SK-N-MC (cell line): ENCODE results near the gene NUDT22.
A peak's percentile ranks its signal among the peaks of the same experiment; 100 is the strongest.

Experiments used
- DNase-seq: peaks from one replicate; pipeline ENCODE4 v3.0.0-alpha.2; 2011; ENCODE audit warnings: low read depth, low spot score
- H3K27ac ChIP-seq: fragments of 200-600 bp; sonication (generic); 2 replicates; pipeline ENCODE4 v1.5.1; 2016; ENCODE audit warnings: mixed run types
- H3K36me3 ChIP-seq: fragments of 200-600 bp; sonication (generic); 2 replicates; pipeline ENCODE4 v1.6.1; 2017; ENCODE audit warnings: antibody characterized with exemption, low read length, mixed read lengths; ENCODE audit not compliant: insufficient read depth
- H3K4me3 ChIP-seq: fragments of 200-600 bp; sonication (generic); 2 replicates; pipeline ENCODE4 v1.5.1; 2016
- H3K9ac ChIP-seq: fragments of 200-600 bp; sonication (generic); 2 replicates; pipeline ENCODE4 v1.8.0; 2017; ENCODE audit warnings: mixed run types, mixed read lengths; ENCODE audit not compliant: insufficient read length
- H3K9me3 ChIP-seq: fragments of 200-600 bp; sonication (generic); 2 replicates; pipeline ENCODE4 v1.6.1; 2017; ENCODE audit warnings: low read depth, mild to moderate bottlenecking, antibody characterized with exemption, low read length, moderate library complexity, mixed read lengths
- EZH2 ChIP-seq: fragments of 200-600 bp; sonication (generic); IDR thresholded peaks from one replicate; pipeline ENCODE4 v1.6.1; 2017; ENCODE audit warnings: antibody characterized with exemption
- FOXP2 ChIP-seq: optimal IDR thresholded peaks from 2 replicates; pipeline ENCODE3; 2011; ENCODE audit warnings: mild to moderate bottlenecking, moderate library complexity; ENCODE audit not compliant: insufficient read depth; ENCODE audit errors: extremely low read length, control extremely low read depth
- POLR2AphosphoS5 ChIP-seq: IDR thresholded peaks from 2 replicates; pipeline ENCODE4 v1.6.1; 2012; ENCODE audit warnings: mild to moderate bottlenecking, low read depth, low read length, borderline replicate concordance

The NUDT22 gene

GRCh38 chr11:64246871-64247728, 21.0 kb downstream of the NUDT22 start, which contains the start of gene PPP1R14B:
Gene PPP1R14B, minus strand, starts transcription at chr11:64246943. Its CDS starts 270 bp downstream, at chr11:64246673.
- Histone ChIP-seq H3K9ac (peak within 1 kb of the TSS; percentile 92), H3K36me3 (peaks cover 4% of the 10 kb centered on the region; the same call in 1 of the 2 replicates), H3K27ac (peak within 1 kb of the TSS; percentile 87), H3K4me3 (peak within 1 kb of the TSS; percentile 99), H3K9me3 (no peaks in the 10 kb centered on the region)
- TF ChIP-seq EZH2 (no peak), POLR2AphosphoS5 (peak; percentile 59; the same call in 1 of the 2 replicates)
- no peak for DNase-seq

- H3K4me3 ChIP-seq, result no peak overlapping the region
- H3K9me3 ChIP-seq, result no peaks in the 10 kb centered on the region
- peaks cover 4% of the 10 kb centered on the region; the same call in 1 of the 2 replicates for H3K36me3 ChIP-seq
- peak overlapping the region; percentile 37 for H3K9ac ChIP-seq
- H3K27ac ChIP-seq, result peak overlapping the region; percentile 86
- TF ChIP-seq POLR2AphosphoS5 (no peak; the same call in 1 of the 2 replicates), FOXP2 (no peak), EZH2 (no peak)
- DNase-seq, result no peak
These were observed 21.9 kb downstream of the NUDT22 start for GRCh38 chr11:64247729-64248531.

- no peak overlapping the region for H3K4me3 ChIP-seq
- TF ChIP-seq POLR2AphosphoS5 (no peak), FOXP2 (no peak), EZH2 (no peak)
These were observed 22.5 kb downstream of the NUDT22 start for GRCh38 chr11:64248578-64248977.

GRCh38 chr11:64249038-64249437, 23.0 kb downstream of the NUDT22 start:
- DNase-seq, result no peak
- no peak overlapping the region for H3K4me3 ChIP-seq
- peaks cover 3% of the 10 kb centered on the region; the same call in 1 of the 2 replicates for H3K36me3 ChIP-seq
- H3K9me3 ChIP-seq, result no peaks in the 10 kb centered on the region
- no peak overlapping the region for H3K27ac ChIP-seq
- TF ChIP-seq FOXP2 (no peak), EZH2 (no peak), POLR2AphosphoS5 (no peak)
- no peak overlapping the region for H3K9ac ChIP-seq

More at GRCh38 chr11:64248578-64248977, 22.5 kb downstream of the NUDT22 start:
- no peak overlapping the region for H3K9ac ChIP-seq
- H3K27ac ChIP-seq, result peak overlapping the region; percentile 86; the same call in 1 of the 2 replicates
- DNase-seq, result no peak
- peaks cover 4% of the 10 kb centered on the region; the same call in 1 of the 2 replicates for H3K36me3 ChIP-seq
- no peaks in the 10 kb centered on the region for H3K9me3 ChIP-seq

- DNase-seq, result no peak
- TF ChIP-seq EZH2 (no peak), POLR2AphosphoS5 (no peak), FOXP2 (no peak)
- H3K27ac ChIP-seq, result no peak overlapping the region
- H3K9me3 ChIP-seq, result no peaks in the 10 kb centered on the region
- H3K36me3 ChIP-seq, result no peaks in the 10 kb centered on the region; the same call in 1 of the 2 replicates
- no peak overlapping the region for H3K9ac ChIP-seq
- H3K4me3 ChIP-seq, result no peak overlapping the region
These were observed 23.7 kb downstream of the NUDT22 start for GRCh38 chr11:64249563-64250414.

- DNase-seq, result no peak
- TF ChIP-seq POLR2AphosphoS5, result no peak
- TF ChIP-seq EZH2, result no peak
These were observed 24.4 kb downstream of the NUDT22 start for GRCh38 chr11:64250415-64251015.

GRCh38 chr11:64251016-64251752, 25.1 kb downstream of the NUDT22 start, which contains the start of gene PLCB3:
Gene PLCB3, plus strand, starts transcription at chr11:64251530. Its CDS starts 120 bp downstream, at chr11:64251650.
- Histone ChIP-seq H3K9me3 (no peaks in the 10 kb centered on the region), H3K9ac (peak within 1 kb of the TSS; percentile 83), H3K4me3 (peak within 1 kb of the TSS; percentile 94), H3K36me3 (peaks cover 10% of the 10 kb centered on the region; the same call in 1 of the 2 replicates), H3K27ac (no peak within 1 kb of the TSS)
- TF ChIP-seq EZH2, result no peak
- peak; percentile 64; the same call in 1 of the 2 replicates for TF ChIP-seq POLR2AphosphoS5
- TF ChIP-seq FOXP2, result no peak
- no peak for DNase-seq

More at GRCh38 chr11:64250415-64251015, 24.4 kb downstream of the NUDT22 start:
- Histone ChIP-seq H3K36me3 (peaks cover 4% of the 10 kb centered on the region; the same call in 1 of the 2 replicates), H3K27ac (no peak overlapping the region), H3K9ac (peak overlapping the region; percentile 74), H3K4me3 (peak overlapping the region; percentile 94), H3K9me3 (no peaks in the 10 kb centered on the region)
